ENCODE data around the gene EGR2. TPM values are rescaled to one million over a fixed set of nuclear protein-coding genes. Genes with fewer than 3 reads are reported as not detected.
A peak's percentile ranks its signal among the peaks of the same experiment; 100 is the strongest.

EGR2 gene
- 0.86 TPM for polyA plus RNA-seq (2013, experiment 1 of 2)
- polyA plus RNA-seq (2013, experiment 2 of 2), result 0.73 TPM

GRCh38 chr10:62816331-62817120, at the start of gene EGR2:
Gene EGR2, minus strand, starts transcription at chr10:62816366. Its CDS starts 337 bp downstream, at chr10:62816029.
- no peak within 1 kb of the TSS for H3K23ac ChIP-seq (ENCODE audit: low read depth, low read length, poor library complexity)
- peak within 1 kb of the TSS; percentile 65 to 91 for H3K4me3 ChIP-seq (ENCODE audit: low read length in 2 of 2)
- H3K79me1 ChIP-seq (ENCODE audit: low read depth, low read length), result no peaks in the 10 kb centered on the region
- DNase-seq (ENCODE audit: low spot score), result peak; percentile 87
- H2AFZ ChIP-seq (ENCODE audit: low read length), result peak within 1 kb of the TSS; percentile 97
- H2BK120ac ChIP-seq (ENCODE audit: low read depth, low read length), result peak within 1 kb of the TSS; percentile 68
- peaks cover 0 to 29% of the 10 kb centered on the region in 2 donors for H3K36me3 ChIP-seq (replicated peaks in 1 of 2; ENCODE audit: control insufficient read depth in 2 of 2, insufficient read depth in 2 of 2, low read length in 2 of 2)
- peak within 1 kb of the TSS; percentile 95 for H3K9ac ChIP-seq (ENCODE audit: low read depth, low read length, poor library complexity)
- H3K14ac ChIP-seq (ENCODE audit: low read length), result no peak within 1 kb of the TSS
- WGBS, 2 donors (ENCODE audit: extremely low coverage in 2 of 2, insufficient read length in 2 of 2, insufficient replicate concordance in 1 of 2), result no CpG with 5 or more reads among the region's 53 CpGs
- H4K91ac ChIP-seq (ENCODE audit: low read depth, low read length, poor library complexity), result no peak within 1 kb of the TSS
- H3K4me2 ChIP-seq (ENCODE audit: insufficient read depth, low read length, poor library complexity, severe bottlenecking), result peak within 1 kb of the TSS; percentile 96
- H3K27me3 ChIP-seq (ENCODE audit: control insufficient read depth in 3 of 3, insufficient read depth in 3 of 3, low read depth in 1 of 3, low read length in 3 of 3), result peaks cover 27 to 64% (median 31%) of the 10 kb centered on the region in 3 experiments
- no peak within 1 kb of the TSS for H2BK12ac ChIP-seq (ENCODE audit: low read length)
- peak within 1 kb of the TSS; percentile 63 for H3K27ac ChIP-seq (replicated peaks; ENCODE audit: low read length)
- no peak within 1 kb of the TSS for H3K4ac ChIP-seq (ENCODE audit: low read length)
- peak within 1 kb of the TSS; percentile 47 for H2BK15ac ChIP-seq (ENCODE audit: low read length)
- peaks cover 10 to 15% of the 10 kb centered on the region in 2 donors for H3K4me1 ChIP-seq (ENCODE audit: control insufficient read depth in 2 of 2, insufficient read depth in 1 of 2, low read depth in 1 of 2, low read length in 2 of 2)
- H2BK5ac ChIP-seq (ENCODE audit: low read length), result peak within 1 kb of the TSS; percentile 46
- peak within 1 kb of the TSS; percentile 7 for H2AK5ac ChIP-seq (ENCODE audit: low read depth, low read length)
- H3K18ac ChIP-seq (ENCODE audit: low read length), result peak within 1 kb of the TSS; percentile 96
- H3K9me3 ChIP-seq (replicated peaks in 1 of 2; ENCODE audit: control insufficient read depth in 2 of 2, insufficient read depth in 1 of 2, low read depth in 1 of 2, low read length in 2 of 2), result peaks cover 0 to 4% of the 10 kb centered on the region in 2 donors
- no peak within 1 kb of the TSS for H4K8ac ChIP-seq (ENCODE audit: low read depth, low read length)

- Histone ChIP-seq H3K18ac (ENCODE audit: low read length) (no peak overlapping the region), H3K27me3 (ENCODE audit: control insufficient read depth in 3 of 3, insufficient read depth in 3 of 3, low read depth in 1 of 3, low read length in 3 of 3) (no peaks in the 10 kb centered on the region), H4K91ac (ENCODE audit: low read depth, low read length, poor library complexity) (no peak overlapping the region), H3K79me1 (ENCODE audit: low read depth, low read length) (no peaks in the 10 kb centered on the region), H3K23ac (ENCODE audit: low read depth, low read length, poor library complexity) (no peak overlapping the region), H2BK12ac (ENCODE audit: low read length) (no peak overlapping the region), H3K4me3 (ENCODE audit: low read length in 2 of 2) (no peak overlapping the region), H2AFZ (ENCODE audit: low read length) (no peak overlapping the region), H2BK120ac (ENCODE audit: low read depth, low read length) (no peak overlapping the region), H3K9ac (ENCODE audit: low read depth, low read length, poor library complexity) (no peak overlapping the region), H4K8ac (ENCODE audit: low read depth, low read length) (no peak overlapping the region), H3K27ac (replicated peaks; ENCODE audit: low read length) (no peak overlapping the region), H3K14ac (ENCODE audit: low read length) (no peak overlapping the region), H3K4me1 (ENCODE audit: control insufficient read depth in 2 of 2, insufficient read depth in 1 of 2, low read depth in 1 of 2, low read length in 2 of 2) (peaks cover 3 to 11% of the 10 kb centered on the region in 2 donors), H3K4ac (ENCODE audit: low read length) (no peak overlapping the region), H2BK15ac (ENCODE audit: low read length) (no peak overlapping the region), H2AK5ac (ENCODE audit: low read depth, low read length) (no peak overlapping the region), H3K4me2 (ENCODE audit: insufficient read depth, low read length, poor library complexity, severe bottlenecking) (no peak overlapping the region), H3K9me3 (replicated peaks in 1 of 2; ENCODE audit: control insufficient read depth in 2 of 2, insufficient read depth in 1 of 2, low read depth in 1 of 2, low read length in 2 of 2) (no peaks in the 10 kb centered on the region), H2BK5ac (ENCODE audit: low read length) (no peak overlapping the region), H3K36me3 (replicated peaks in 1 of 2; ENCODE audit: control insufficient read depth in 2 of 2, insufficient read depth in 2 of 2, low read length in 2 of 2) (no peaks in the 10 kb centered on the region)
- WGBS, 2 donors (ENCODE audit: extremely low coverage in 2 of 2, insufficient read length in 2 of 2, insufficient replicate concordance in 1 of 2), result no CpG with 5 or more reads among the region's 1 CpG
- DNase-seq (ENCODE audit: low spot score), result no peak
Measured at GRCh38 chr10:62862447-62862846, 46.3 kb upstream of the EGR2 start.

- Histone ChIP-seq H3K9ac (ENCODE audit: low read depth, low read length, poor library complexity) (no peak overlapping the region), H3K18ac (ENCODE audit: low read length) (no peak overlapping the region), H3K23ac (ENCODE audit: low read depth, low read length, poor library complexity) (no peak overlapping the region), H3K4me1 (ENCODE audit: control insufficient read depth in 2 of 2, insufficient read depth in 1 of 2, low read depth in 1 of 2, low read length in 2 of 2) (peaks cover 0 to 11% of the 10 kb centered on the region in 2 donors), H3K4me3 (ENCODE audit: low read length in 2 of 2) (no peak overlapping the region), H2AFZ (ENCODE audit: low read length) (no peak overlapping the region), H3K4me2 (ENCODE audit: insufficient read depth, low read length, poor library complexity, severe bottlenecking) (no peak overlapping the region), H4K8ac (ENCODE audit: low read depth, low read length) (no peak overlapping the region), H3K36me3 (replicated peaks in 1 of 2; ENCODE audit: control insufficient read depth in 2 of 2, insufficient read depth in 2 of 2, low read length in 2 of 2) (no peaks in the 10 kb centered on the region), H3K27ac (replicated peaks; ENCODE audit: low read length) (no peak overlapping the region), H3K9me3 (replicated peaks in 1 of 2; ENCODE audit: control insufficient read depth in 2 of 2, insufficient read depth in 1 of 2, low read depth in 1 of 2, low read length in 2 of 2) (no peaks in the 10 kb centered on the region), H4K91ac (ENCODE audit: low read depth, low read length, poor library complexity) (no peak overlapping the region), H2BK120ac (ENCODE audit: low read depth, low read length) (no peak overlapping the region), H3K14ac (ENCODE audit: low read length) (no peak overlapping the region), H3K27me3 (ENCODE audit: control insufficient read depth in 3 of 3, insufficient read depth in 3 of 3, low read depth in 1 of 3, low read length in 3 of 3) (no peaks in the 10 kb centered on the region), H3K79me1 (ENCODE audit: low read depth, low read length) (no peaks in the 10 kb centered on the region), H2AK5ac (ENCODE audit: low read depth, low read length) (no peak overlapping the region), H2BK12ac (ENCODE audit: low read length) (no peak overlapping the region), H2BK15ac (ENCODE audit: low read length) (no peak overlapping the region), H2BK5ac (ENCODE audit: low read length) (no peak overlapping the region), H3K4ac (ENCODE audit: low read length) (no peak overlapping the region)
- no CpG with 5 or more reads among the region's 3 CpGs for WGBS, 2 donors (ENCODE audit: extremely low coverage in 2 of 2, insufficient read length in 2 of 2, insufficient replicate concordance in 1 of 2)
- DNase-seq (ENCODE audit: low spot score), result no peak
Measured at GRCh38 chr10:62861507-62861906, 45.3 kb upstream of the EGR2 start.

DNA sequence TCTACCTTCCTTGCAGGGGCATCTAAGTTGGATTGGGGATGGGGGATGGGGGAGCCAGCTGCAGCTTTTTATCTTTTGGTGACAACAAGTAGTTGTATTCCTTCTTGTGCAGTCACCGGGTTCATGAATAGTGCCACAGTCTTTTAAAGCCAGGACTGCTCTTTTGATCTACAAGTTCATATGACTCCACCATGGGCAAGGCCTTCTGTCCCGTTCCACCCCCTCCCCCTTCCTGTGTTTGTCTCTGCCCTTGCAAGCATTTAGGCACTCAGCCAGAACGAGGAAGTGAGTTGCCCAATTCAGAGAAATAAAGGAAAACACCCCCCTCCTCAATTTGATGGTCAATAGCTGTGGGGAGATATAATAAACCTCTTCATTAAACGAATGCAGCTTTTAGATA, 44.8 kb upstream of the EGR2 start:
- DNase-seq (ENCODE audit: low spot score), result no peak
- H3K79me1 ChIP-seq (ENCODE audit: low read depth, low read length), result no peaks in the 10 kb centered on the region
- no peak overlapping the region for H3K4me3 ChIP-seq (ENCODE audit: low read length in 2 of 2)
- no peak overlapping the region for H2BK120ac ChIP-seq (ENCODE audit: low read depth, low read length)
- no peak overlapping the region for H3K14ac ChIP-seq (ENCODE audit: low read length)
- no peak overlapping the region for H2BK12ac ChIP-seq (ENCODE audit: low read length)
- peaks cover 0 to 11% of the 10 kb centered on the region in 2 donors for H3K4me1 ChIP-seq (ENCODE audit: control insufficient read depth in 2 of 2, insufficient read depth in 1 of 2, low read depth in 1 of 2, low read length in 2 of 2)
- WGBS, 2 donors (ENCODE audit: extremely low coverage in 2 of 2, insufficient read length in 2 of 2, insufficient replicate concordance in 1 of 2), result no CpG with 5 or more reads among the region's 4 CpGs
- no peak overlapping the region for H3K4me2 ChIP-seq (ENCODE audit: insufficient read depth, low read length, poor library complexity, severe bottlenecking)
- no peaks in the 10 kb centered on the region for H3K36me3 ChIP-seq (replicated peaks in 1 of 2; ENCODE audit: control insufficient read depth in 2 of 2, insufficient read depth in 2 of 2, low read length in 2 of 2)
- no peak overlapping the region for H4K8ac ChIP-seq (ENCODE audit: low read depth, low read length)
- H3K23ac ChIP-seq (ENCODE audit: low read depth, low read length, poor library complexity), result no peak overlapping the region
- no peak overlapping the region for H3K4ac ChIP-seq (ENCODE audit: low read length)
- no peak overlapping the region for H2BK5ac ChIP-seq (ENCODE audit: low read length)
- no peaks in the 10 kb centered on the region for H3K9me3 ChIP-seq (replicated peaks in 1 of 2; ENCODE audit: control insufficient read depth in 2 of 2, insufficient read depth in 1 of 2, low read depth in 1 of 2, low read length in 2 of 2)
- H4K91ac ChIP-seq (ENCODE audit: low read depth, low read length, poor library complexity), result no peak overlapping the region
- H3K18ac ChIP-seq (ENCODE audit: low read length), result no peak overlapping the region
- no peak overlapping the region for H3K27ac ChIP-seq (replicated peaks; ENCODE audit: low read length)
- H3K27me3 ChIP-seq (ENCODE audit: control insufficient read depth in 3 of 3, insufficient read depth in 3 of 3, low read depth in 1 of 3, low read length in 3 of 3), result no peaks in the 10 kb centered on the region
- H2AFZ ChIP-seq (ENCODE audit: low read length), result peak overlapping the region; percentile 27
- no peak overlapping the region for H2AK5ac ChIP-seq (ENCODE audit: low read depth, low read length)
- no peak overlapping the region for H2BK15ac ChIP-seq (ENCODE audit: low read length)
- no peak overlapping the region for H3K9ac ChIP-seq (ENCODE audit: low read depth, low read length, poor library complexity)
